HepG2 (cell line): ENCODE measurements around the gene CLDN18. TPM values are rescaled to one million over a fixed set of nuclear protein-coding genes. Genes with fewer than 3 reads are reported as not detected.

Source experiments
- ATAC-seq: fragments of 200-7000 bp; cut with Tn5 transposase; 3 replicates; pipeline ENCODE4 v1.9.1; 2020; ENCODE audit warnings: mild to moderate bottlenecking, moderate library complexity
- BruUV-seq: library from RNA; stranded (reverse); fragments of 400-500 nt; replicated peaks from 2 replicates; lab custom pipeline; 2021; lab: Mats Ljungman, UMichigan
- CTCF ChIA-PET: fragments of 300-600 bp; formaldehyde crosslinking; extraction: SDS; loops from one replicate; lab custom pipeline; 2021; ENCODE audit warnings: low total read pairs, inconsistent platforms, low intra/inter-chr PET ratio; lab: Yijun Ruan, JAX
- POLR2A ChIA-PET: fragments of 350-600 bp; sonication (Branson Sonifier 250); formaldehyde crosslinking; loops from one replicate; lab custom pipeline; 2020; ENCODE audit warnings: antibody characterized with exemption, inconsistent platforms; lab: Yijun Ruan, JAX
- DNase-seq: peaks from one replicate; pipeline ENCODE4 v3.0.0-alpha.2; 2015; ENCODE audit warnings: low spot score
- FAIRE-seq: peaks from 3 replicates; lab custom pipeline; 2011; peaks lifted over from hg19 to GRCh38; lab: Jason Lieb, UNC
- H2AFZ ChIP-seq: one replicate; pipeline ENCODE4 v1.6.1; 2011; ENCODE audit warnings: low read length, inconsistent platforms
- H3K27ac ChIP-seq: fragments of 300-600 bp; 3 replicates; pipeline ENCODE4 v1.8.0; 2011; ENCODE audit warnings: mixed run types, mild to moderate bottlenecking, mixed read lengths, low read length, inconsistent platforms; ENCODE audit not compliant: insufficient read depth; ENCODE audit errors: extremely low read length
- H3K27me3 ChIP-seq, 2 experiments: fragments of 200-600 bp in 1 of 2; 2 replicates in 1 of 2; 3 replicates in 1 of 2; pipeline versions ENCODE4 v1.6.0 to v1.8.0; 2011; ENCODE audit warnings: low read length in 2 of 2, mild to moderate bottlenecking in 2 of 2, moderate library complexity in 2 of 2, inconsistent platforms in 1 of 2; ENCODE audit not compliant: insufficient read depth in 2 of 2, control insufficient read depth in 1 of 2
- H3K36me3 ChIP-seq, 2 experiments: fragments of 200-600 bp in 1 of 2; replicated peaks in 1 of 2; 2 replicates in 1 of 2; 3 replicates in 1 of 2; pipeline versions ENCODE4 v1.5.1 to v1.8.0; 2011; ENCODE audit warnings: low read length in 2 of 2, inconsistent platforms in 1 of 2; ENCODE audit not compliant: insufficient read depth in 2 of 2, control insufficient read depth in 1 of 2
- H3K4me1 ChIP-seq: 2 replicates; pipeline ENCODE4 v1.5.1; 2012; ENCODE audit warnings: low read length, inconsistent platforms; ENCODE audit not compliant: insufficient read depth
- H3K4me2 ChIP-seq: 2 replicates; pipeline ENCODE4 v1.6.0; 2011; ENCODE audit warnings: low read depth, low read length, inconsistent platforms
- H3K4me3 ChIP-seq, 3 experiments: fragments of 200-600 bp in 1 of 3; sonication (generic), shearing (Covaris generic) in 1 of 3; replicated peaks in 1 of 3; 2 replicates each; pipeline ENCODE4 v1.5.1; 2011 to 2016; ENCODE audit warnings: low read length in 3 of 3, inconsistent platforms in 2 of 3, low read depth in 2 of 3, mild to moderate bottlenecking in 2 of 3, control low read depth in 1 of 3, mixed read lengths in 1 of 3; ENCODE audit not compliant: insufficient read depth in 1 of 3
- H3K79me2 ChIP-seq: one replicate; pipeline ENCODE4 v1.6.1; 2011; ENCODE audit warnings: low read length, inconsistent platforms; ENCODE audit not compliant: insufficient read depth
- H3K9ac ChIP-seq: 2 replicates; pipeline ENCODE4 v1.6.0; 2011; ENCODE audit warnings: mild to moderate bottlenecking, low read depth, low read length, inconsistent platforms; ENCODE audit not compliant: insufficient read depth
- H3K9me3 ChIP-seq: 2 replicates; pipeline ENCODE4 v1.5.1; 2012; ENCODE audit warnings: mild to moderate bottlenecking, low read length
- H4K20me1 ChIP-seq: 2 replicates; pipeline ENCODE4 v1.6.0; 2011; ENCODE audit warnings: inconsistent platforms, mild to moderate bottlenecking, low read length, moderate library complexity; ENCODE audit not compliant: insufficient read depth
- CBFB ChIP-seq: sonication (generic); formaldehyde crosslinking; IDR thresholded peaks from 2 replicates; pipeline ENCODE4 v1.4.0; 2020; ENCODE audit warnings: missing genetic modification reagents
- DMTF1 ChIP-seq: sonication (generic); formaldehyde crosslinking; IDR thresholded peaks from 2 replicates; pipeline ENCODE4 v1.4.0; 2020; ENCODE audit warnings: mild to moderate bottlenecking, missing genetic modification reagents
- EZH2 ChIP-seq: conservative IDR thresholded peaks from 2 replicates; pipeline ENCODE4 v1.6.1; 2012; ENCODE audit warnings: mild to moderate bottlenecking, low read depth, low read length, moderate library complexity
- MAFK ChIP-seq, 2 experiments: IDR thresholded peaks in 1 of 2; conservative IDR thresholded peaks in 1 of 2; 2 replicates each; pipeline ENCODE4 v1.6.1; 2011; ENCODE audit warnings: improper control_type of control experiment in 2 of 2, low read length in 2 of 2
- NFRKB ChIP-seq: fragments of 450-650 bp; IDR thresholded peaks from 2 replicates; pipeline ENCODE4 v1.6.1; 2017
- TFAP4 ChIP-seq: sonication (generic); IDR thresholded peaks from 2 replicates; pipeline ENCODE4 v1.6.1; 2016; ENCODE audit warnings: low read depth, borderline replicate concordance
- TRIM22 ChIP-seq: fragments of 450-650 bp; IDR thresholded peaks from 2 replicates; pipeline ENCODE4 v1.6.1; 2017
- XBP1 ChIP-seq: sonication (generic); formaldehyde crosslinking; IDR thresholded peaks from 2 replicates; pipeline ENCODE4 v1.5.0; 2020; ENCODE audit warnings: missing genetic modification reagents
- ZNF430 ChIP-seq: sonication (generic); formaldehyde crosslinking; IDR thresholded peaks from 2 replicates; pipeline ENCODE4 v1.9.0; 2021; ENCODE audit warnings: mild to moderate bottlenecking, missing genetic modification reagents
- ZNF569 ChIP-seq: sonication (generic); formaldehyde crosslinking; IDR thresholded peaks from 2 replicates; pipeline ENCODE4 v1.5.0; 2020; ENCODE audit warnings: mild to moderate bottlenecking, missing genetic modification reagents, moderate library complexity, borderline replicate concordance
- ZNF713 ChIP-seq: sonication (generic); formaldehyde crosslinking; IDR thresholded peaks from 2 replicates; pipeline ENCODE4 v1.4.0; 2020; ENCODE audit warnings: mild to moderate bottlenecking, missing genetic modification reagents
- ZNF770 ChIP-seq: sonication (generic); formaldehyde crosslinking; IDR thresholded peaks from 2 replicates; pipeline ENCODE4 v1.5.0; 2020; ENCODE audit warnings: mild to moderate bottlenecking, missing genetic modification reagents
- ZZZ3 ChIP-seq: sonication (generic); formaldehyde crosslinking; IDR thresholded peaks from 2 replicates; pipeline ENCODE4 v1.4.0; 2020; ENCODE audit warnings: missing genetic modification reagents, mild to moderate bottlenecking, borderline replicate concordance
- WGBS: methylation state at CpG from one replicate; pipeline ENCODE4 v1.1.6; 2017; ENCODE audit warnings: low lambda C conversion rate; 5-methylcytosine and 5-hydroxymethylcytosine counted together
- in situ Hi-C: cut with HindIII; loops from 2 replicates; pipeline ENCODE4 v1.10.0; 2017; ENCODE audit warnings: low pct_unique_long_range_greater_than_20kb; ENCODE audit not compliant: extremely low pct_ligation_motif_present
- intact Hi-C: fragments of 100-400 bp; cut with micrococcal nuclease; formaldehyde crosslinking; loops from one replicate; pipeline ENCODE4 v1.10.0; 2022; ENCODE audit not compliant: unreplicated experiment
- polyA plus RNA-seq, 8 experiments: library from polyadenylated mRNA; depleted of rRNA in 3 of 8; stranded (reverse) in 7 of 8; unstranded in 1 of 8; fragments of >200 nt; fragmentation: Illumina TruSeq in 4 of 8; extraction: Trizol in 4 of 8; gene quantifications; 2 replicates each; pipeline versions ENCODE4 v1.2.1 to v1.2.3, GENCODE V29; 2011 to 2016; ENCODE audit warnings: low read depth in 4 of 8, missing spikeins in 1 of 8, mixed read lengths in 1 of 8; ENCODE audit not compliant: insufficient read depth in 1 of 8
- total RNA-seq, 5 experiments: library from RNA; depleted of rRNA; stranded (reverse); fragments of >200 nt; fragmentation: Illumina TruSeq; extraction: Trizol; gene quantifications; 2 replicates each; pipeline ENCODE4 v1.2.3, GENCODE V29; 2016; ENCODE audit warnings: low read depth in 1 of 5

CLDN18 gene
- total and polyA plus RNA-seq, 2 of the 13 experiments (the other 11 are each of a cell fraction or from before 2014, with no cell fraction given): not detected

DNA sequence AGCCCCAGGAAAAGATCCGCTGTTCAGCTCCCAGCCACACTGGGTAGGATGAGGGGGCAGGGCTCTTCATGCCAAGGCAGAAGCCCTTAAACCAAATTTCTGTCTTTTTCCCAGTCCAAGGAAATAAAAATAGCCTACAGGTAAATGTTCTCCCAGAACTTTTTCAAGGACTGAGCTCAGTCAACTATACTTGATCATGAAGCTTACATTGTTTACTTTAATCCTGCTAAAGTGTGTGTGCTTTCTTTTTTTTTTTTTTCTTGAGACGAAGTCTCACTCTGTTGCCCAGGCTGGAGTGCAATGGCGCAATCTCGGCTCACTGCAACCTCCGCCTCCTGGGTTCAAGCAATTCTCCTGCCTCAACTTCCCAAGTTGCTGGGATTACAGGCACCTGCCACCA lies 17.9 kb downstream of the CLDN18 start (continued):
- TF ChIP-seq ZNF770 (CRISPR knock-in tag) (no peak), NFRKB (no peak), MAFK (conservative IDR thresholded peaks at IDR 0.05 in 1 of 2, IDR thresholded peaks at IDR 0.05 in 1 of 2; ENCODE audit: low read length in 2 of 2) (no peak), ZZZ3 (no peak), EZH2 (no peak), ZNF430 (CRISPR knock-in tag) (no peak), XBP1 (no peak), ZNF713 (CRISPR knock-in tag) (no peak), TRIM22 (no peak), TFAP4 (no peak)

- H4K20me1 ChIP-seq: no peaks in the 10 kb centered on the region
- H3K36me3 ChIP-seq: no peaks in the 10 kb centered on the region
- DNase-seq (no peak), ATAC-seq (no peak), FAIRE-seq (no peak)
- H3K27ac ChIP-seq: no peak overlapping the region
- ChIA-PET CTCF (no interaction called here), POLR2A (no interaction called here)
- no peaks in the 10 kb centered on the region for H3K79me2 ChIP-seq
- H3K4me1 ChIP-seq: no peaks in the 10 kb centered on the region
- no TSS peak for BruUV-seq
- H3K9me3 ChIP-seq: no peaks in the 10 kb centered on the region
- no peak overlapping the region for H3K4me3 ChIP-seq
- H3K27me3 ChIP-seq: no peaks in the 10 kb centered on the region
- no peak overlapping the region for H3K9ac ChIP-seq
- H2AFZ ChIP-seq: no peak overlapping the region
- intact Hi-C loops (no loop called here), in situ Hi-C loops (no loop called here)
- no peak overlapping the region for H3K4me2 ChIP-seq
- WGBS: 47% methylated on average over 11 of the region's 11 CpGs
- no peak for TF ChIP-seq ZNF569 (CRISPR knock-in tag)
- TF ChIP-seq DMTF1 (CRISPR knock-in tag): no peak
- TF ChIP-seq CBFB (CRISPR knock-in tag): no peak
Observed at GRCh38 chr3:138030734-138031280, 20.8 kb downstream of the CLDN18 start.
